Stimulated activated CD4-positive, alpha-beta T cell treated with anti-CD3 and anti-CD28 coated beads, Interleukin-1b, Interleukin-23, amount 100 ng/mL, for 4 hours (primary cell): Measurements from ENCODE around the gene TMEM144.
"Not testable (repeated sequence)": the region's sequence is repeated elsewhere in the genome, so short reads cannot be mapped to it uniquely, and the experiment has no call there.

ENCODE experiments used
- DNase-seq, 2 donors: peaks; one replicate each; pipeline ENCODE4 v3.0.0-alpha.2; 2020; ENCODE audit warnings: low read depth in 2 of 2

The TMEM144 gene

GRCh38 chr4:158192439-158193158, 17.7 kb upstream of the TMEM144 start:
- no peak for DNase-seq

- DNase-seq = no peak
Observed at GRCh38 chr4:158193171-158193749, 17.0 kb upstream of the TMEM144 start.

- DNase-seq = no peak
Observed at GRCh38 chr4:158195297-158195696, 15.0 kb upstream of the TMEM144 start.

- no peak for DNase-seq
Observed at GRCh38 chr4:158197194-158197776, 13.0 kb upstream of the TMEM144 start.

- no peak for DNase-seq
Observed at GRCh38 chr4:158200214-158200613, 10.1 kb upstream of the TMEM144 start.

GRCh38 chr4:158201322-158201721, 9.0 kb upstream of the TMEM144 start:
- no peak for DNase-seq

GRCh38 chr4:158201876-158202275, 8.4 kb upstream of the TMEM144 start:
- no peak for DNase-seq

- no peak for DNase-seq
Observed at GRCh38 chr4:158202481-158202880, 7.8 kb upstream of the TMEM144 start.

- DNase-seq = no peak
Observed at GRCh38 chr4:158203436-158203835, 6.8 kb upstream of the TMEM144 start.

- DNase-seq = no peak
Observed at GRCh38 chr4:158203929-158204328, 6.4 kb upstream of the TMEM144 start.

- DNase-seq = no peak
Observed at GRCh38 chr4:158208963-158209640, 1.2 kb upstream of the TMEM144 start.

GRCh38 chr4:158211222-158211621, 936 bp downstream of the TMEM144 start:
- no peak for DNase-seq

GRCh38 chr4:158213466-158213865, 3.2 kb downstream of the TMEM144 start:
- DNase-seq = no peak

GRCh38 chr4:158214856-158215255, 4.6 kb downstream of the TMEM144 start:
- no peak for DNase-seq

- no peak for DNase-seq
Observed at GRCh38 chr4:158217763-158218162, 7.5 kb downstream of the TMEM144 start.

GRCh38 chr4:158219623-158220022, 9.3 kb downstream of the TMEM144 start:
- DNase-seq = no peak

- DNase-seq = not testable (repeated sequence)
Observed at GRCh38 chr4:158224318-158224717, 14.0 kb downstream of the TMEM144 start.

GRCh38 chr4:158224999-158225398, 14.7 kb downstream of the TMEM144 start:
- not testable (repeated sequence) for DNase-seq

- DNase-seq = not testable (repeated sequence)
Observed at GRCh38 chr4:158227880-158228279, 17.6 kb downstream of the TMEM144 start.

GRCh38 chr4:158228399-158228798, 18.1 kb downstream of the TMEM144 start:
- not testable (repeated sequence) for DNase-seq

- DNase-seq = no peak
Observed at GRCh38 chr4:158229768-158230167, 19.5 kb downstream of the TMEM144 start.

GRCh38 chr4:158234671-158235070, 24.4 kb downstream of the TMEM144 start:
- no peak for DNase-seq
